ENCODE data around the gene DLK2.
A peak's percentile ranks its signal among the peaks of the same experiment; 100 is the strongest.
"Not testable (repeated sequence)": the region's sequence is repeated elsewhere in the genome, so short reads cannot be mapped to it uniquely, and the experiment has no call there.

The DLK2 gene

GRCh38 chr6:43416935-43417334, 38.4 kb downstream of the DLK2 start:
- Histone ChIP-seq H2BK120ac (ENCODE audit: low read depth, low read length) (no peak overlapping the region), H3K4ac (ENCODE audit: low read length) (no peak overlapping the region), H3K4me1 (ENCODE audit: control insufficient read depth in 2 of 2, insufficient read depth in 1 of 2, low read depth in 1 of 2, low read length in 2 of 2) (no peaks in the 10 kb centered on the region), H3K9me3 (replicated peaks in 1 of 2; ENCODE audit: control insufficient read depth in 2 of 2, insufficient read depth in 1 of 2, low read depth in 1 of 2, low read length in 2 of 2) (peaks cover 0 to 2% of the 10 kb centered on the region in 2 donors), H2BK5ac (ENCODE audit: low read length) (no peak overlapping the region), H4K8ac (ENCODE audit: low read depth, low read length) (no peak overlapping the region), H3K14ac (ENCODE audit: low read length) (no peak overlapping the region), H2BK15ac (ENCODE audit: low read length) (no peak overlapping the region), H2BK12ac (ENCODE audit: low read length) (no peak overlapping the region), H3K27me3 (ENCODE audit: control insufficient read depth in 3 of 3, insufficient read depth in 3 of 3, low read depth in 1 of 3, low read length in 3 of 3) (peaks cover 0 to 12% (median 0%) of the 10 kb centered on the region in 3 experiments), H3K4me3 (ENCODE audit: low read length in 2 of 2) (no peak overlapping the region), H3K36me3 (replicated peaks in 1 of 2; ENCODE audit: control insufficient read depth in 2 of 2, insufficient read depth in 2 of 2, low read length in 2 of 2) (no peaks in the 10 kb centered on the region), H4K91ac (ENCODE audit: low read depth, low read length, poor library complexity) (no peak overlapping the region), H2AFZ (ENCODE audit: low read length) (no peak overlapping the region), H3K79me1 (ENCODE audit: low read depth, low read length) (no peaks in the 10 kb centered on the region), H3K23ac (ENCODE audit: low read depth, low read length, poor library complexity) (no peak overlapping the region), H3K4me2 (ENCODE audit: insufficient read depth, low read length, poor library complexity, severe bottlenecking) (no peak overlapping the region), H2AK5ac (ENCODE audit: low read depth, low read length) (no peak overlapping the region), H3K9ac (ENCODE audit: low read depth, low read length, poor library complexity) (no peak overlapping the region), H3K27ac (replicated peaks; ENCODE audit: low read length) (no peak overlapping the region), H3K18ac (ENCODE audit: low read length) (no peak overlapping the region)
- no CpG with 5 or more reads among the region's 4 CpGs for WGBS, 2 donors (ENCODE audit: extremely low coverage in 2 of 2, insufficient read length in 2 of 2, insufficient replicate concordance in 1 of 2)
- no peak for DNase-seq (ENCODE audit: low spot score)

- no CpG with 5 or more reads among the region's 8 CpGs for WGBS, 2 donors (ENCODE audit: extremely low coverage in 2 of 2, insufficient read length in 2 of 2, insufficient replicate concordance in 1 of 2)
- not testable (repeated sequence) for H2AK5ac ChIP-seq (ENCODE audit: low read depth, low read length); H3K4me2 ChIP-seq (ENCODE audit: insufficient read depth, low read length, poor library complexity, severe bottlenecking); H3K79me1 ChIP-seq (ENCODE audit: low read depth, low read length); H3K27ac ChIP-seq (replicated peaks; ENCODE audit: low read length); DNase-seq (ENCODE audit: low spot score); H3K9ac ChIP-seq (ENCODE audit: low read depth, low read length, poor library complexity); H3K18ac ChIP-seq (ENCODE audit: low read length); H3K14ac ChIP-seq (ENCODE audit: low read length); H4K8ac ChIP-seq (ENCODE audit: low read depth, low read length); H2BK5ac ChIP-seq (ENCODE audit: low read length); H4K91ac ChIP-seq (ENCODE audit: low read depth, low read length, poor library complexity); H2AFZ ChIP-seq (ENCODE audit: low read length); H3K4me1 ChIP-seq (ENCODE audit: control insufficient read depth in 2 of 2, insufficient read depth in 1 of 2, low read depth in 1 of 2, low read length in 2 of 2); H3K36me3 ChIP-seq (replicated peaks in 1 of 2; ENCODE audit: control insufficient read depth in 2 of 2, insufficient read depth in 2 of 2, low read length in 2 of 2); H2BK15ac ChIP-seq (ENCODE audit: low read length); H2BK120ac ChIP-seq (ENCODE audit: low read depth, low read length); H3K4ac ChIP-seq (ENCODE audit: low read length); H3K23ac ChIP-seq (ENCODE audit: low read depth, low read length, poor library complexity); H2BK12ac ChIP-seq (ENCODE audit: low read length); H3K4me3 ChIP-seq (ENCODE audit: low read length in 2 of 2); H3K9me3 ChIP-seq (replicated peaks in 1 of 2; ENCODE audit: control insufficient read depth in 2 of 2, insufficient read depth in 1 of 2, low read depth in 1 of 2, low read length in 2 of 2)
- peaks cover 0 to 12% (median 0%) of the 10 kb centered on the region in 3 experiments for H3K27me3 ChIP-seq (ENCODE audit: control insufficient read depth in 3 of 3, insufficient read depth in 3 of 3, low read depth in 1 of 3, low read length in 3 of 3)
Measured at GRCh38 chr6:43415275-43415674, 40.1 kb downstream of the DLK2 start.

GRCh38 chr6:43413002-43413401, 42.3 kb downstream of the DLK2 start:
- Histone ChIP-seq H3K27me3 (ENCODE audit: control insufficient read depth in 3 of 3, insufficient read depth in 3 of 3, low read depth in 1 of 3, low read length in 3 of 3) (peaks cover 0 to 12% (median 0%) of the 10 kb centered on the region in 3 experiments), H3K9ac (ENCODE audit: low read depth, low read length, poor library complexity) (no peak overlapping the region), H3K36me3 (replicated peaks in 1 of 2; ENCODE audit: control insufficient read depth in 2 of 2, insufficient read depth in 2 of 2, low read length in 2 of 2) (no peaks in the 10 kb centered on the region), H3K4ac (ENCODE audit: low read length) (no peak overlapping the region), H4K91ac (ENCODE audit: low read depth, low read length, poor library complexity) (no peak overlapping the region), H3K4me3 (ENCODE audit: low read length in 2 of 2) (no peak overlapping the region), H3K4me1 (ENCODE audit: control insufficient read depth in 2 of 2, insufficient read depth in 1 of 2, low read depth in 1 of 2, low read length in 2 of 2) (no peaks in the 10 kb centered on the region), H4K8ac (ENCODE audit: low read depth, low read length) (no peak overlapping the region), H2AK5ac (ENCODE audit: low read depth, low read length) (peak overlapping the region; percentile 88), H3K9me3 (replicated peaks in 1 of 2; ENCODE audit: control insufficient read depth in 2 of 2, insufficient read depth in 1 of 2, low read depth in 1 of 2, low read length in 2 of 2) (peaks cover 0 to 2% of the 10 kb centered on the region in 2 donors), H3K18ac (ENCODE audit: low read length) (peak overlapping the region; percentile 67), H2AFZ (ENCODE audit: low read length) (no peak overlapping the region), H2BK120ac (ENCODE audit: low read depth, low read length) (no peak overlapping the region), H2BK15ac (ENCODE audit: low read length) (no peak overlapping the region), H3K23ac (ENCODE audit: low read depth, low read length, poor library complexity) (no peak overlapping the region), H3K79me1 (ENCODE audit: low read depth, low read length) (no peaks in the 10 kb centered on the region), H3K27ac (replicated peaks; ENCODE audit: low read length) (no peak overlapping the region), H2BK12ac (ENCODE audit: low read length) (no peak overlapping the region), H3K14ac (ENCODE audit: low read length) (no peak overlapping the region), H3K4me2 (ENCODE audit: insufficient read depth, low read length, poor library complexity, severe bottlenecking) (no peak overlapping the region), H2BK5ac (ENCODE audit: low read length) (no peak overlapping the region)
- DNase-seq (ENCODE audit: low spot score) = no peak
- WGBS, 2 donors (ENCODE audit: extremely low coverage in 2 of 2, insufficient read length in 2 of 2, insufficient replicate concordance in 1 of 2) = no CpG with 5 or more reads among the region's 2 CpGs

GRCh38 chr6:43412541-43412940, 42.8 kb downstream of the DLK2 start:
- Histone ChIP-seq H3K18ac (ENCODE audit: low read length) (peak overlapping the region; percentile 67), H3K27me3 (ENCODE audit: control insufficient read depth in 3 of 3, insufficient read depth in 3 of 3, low read depth in 1 of 3, low read length in 3 of 3) (peaks cover 0 to 9% (median 0%) of the 10 kb centered on the region in 3 experiments), H3K14ac (ENCODE audit: low read length) (no peak overlapping the region), H2BK120ac (ENCODE audit: low read depth, low read length) (no peak overlapping the region), H3K36me3 (replicated peaks in 1 of 2; ENCODE audit: control insufficient read depth in 2 of 2, insufficient read depth in 2 of 2, low read length in 2 of 2) (no peaks in the 10 kb centered on the region), H4K91ac (ENCODE audit: low read depth, low read length, poor library complexity) (no peak overlapping the region), H2BK5ac (ENCODE audit: low read length) (no peak overlapping the region), H3K79me1 (ENCODE audit: low read depth, low read length) (no peaks in the 10 kb centered on the region), H3K4ac (ENCODE audit: low read length) (peak overlapping the region; percentile 42), H4K8ac (ENCODE audit: low read depth, low read length) (no peak overlapping the region), H2AFZ (ENCODE audit: low read length) (no peak overlapping the region), H3K9ac (ENCODE audit: low read depth, low read length, poor library complexity) (peak overlapping the region; percentile 63), H3K27ac (replicated peaks; ENCODE audit: low read length) (no peak overlapping the region), H2BK15ac (ENCODE audit: low read length) (no peak overlapping the region), H2AK5ac (ENCODE audit: low read depth, low read length) (peak overlapping the region; percentile 88), H3K23ac (ENCODE audit: low read depth, low read length, poor library complexity) (no peak overlapping the region), H3K9me3 (replicated peaks in 1 of 2; ENCODE audit: control insufficient read depth in 2 of 2, insufficient read depth in 1 of 2, low read depth in 1 of 2, low read length in 2 of 2) (peaks cover 0 to 2% of the 10 kb centered on the region in 2 donors), H3K4me3 (ENCODE audit: low read length in 2 of 2) (no peak overlapping the region), H3K4me2 (ENCODE audit: insufficient read depth, low read length, poor library complexity, severe bottlenecking) (no peak overlapping the region), H3K4me1 (ENCODE audit: control insufficient read depth in 2 of 2, insufficient read depth in 1 of 2, low read depth in 1 of 2, low read length in 2 of 2) (no peaks in the 10 kb centered on the region), H2BK12ac (ENCODE audit: low read length) (no peak overlapping the region)
- DNase-seq (ENCODE audit: low spot score) = no peak
- WGBS, 2 donors (ENCODE audit: extremely low coverage in 2 of 2, insufficient read length in 2 of 2, insufficient replicate concordance in 1 of 2) = no CpG with 5 or more reads among the region's 5 CpGs
